ENCODE results near the gene TMF1. TPM values are rescaled to one million over a fixed set of nuclear protein-coding genes. Genes with fewer than 3 reads are reported as not detected.

The TMF1 gene
- total and polyA plus RNA-seq, 12 donors: 6.0 to 23.2 (median 20.1) TPM

GRCh38 chr3:68997887-68998286, 54.2 kb downstream of the TMF1 start:
- DNase-seq: no peak
- WGBS, 2 donors: 87 to 95% methylated on average over 6 of the region's 6 CpGs
- Histone ChIP-seq H3K36me3 (peaks cover 0 to 100% (median 24%) of the 10 kb centered on the region in 9 donors), H3K27me3 (no peaks in the 10 kb centered on the region), H3K4me1 (peaks cover 0 to 25% (median 0%) of the 10 kb centered on the region in 9 donors), H3K27ac (no peak overlapping the region), H3K9me3 (no peaks in the 10 kb centered on the region), H3K4me3 (no peak overlapping the region)
- ATAC-seq: no peak
- intact Hi-C loops (cut with DNase I): no loop called here
- peak in 2 of 9 donors; percentile 10 to 16 for TF ChIP-seq CTCF (IDR thresholded peaks at IDR 0.05)

- Histone ChIP-seq H3K27ac (no peak overlapping the region), H3K36me3 (peaks cover 0 to 99% (median 21%) of the 10 kb centered on the region in 9 donors), H3K4me1 (peaks cover 0 to 25% (median 0%) of the 10 kb centered on the region in 9 donors), H3K9me3 (no peaks in the 10 kb centered on the region), H3K27me3 (no peaks in the 10 kb centered on the region), H3K4me3 (no peak overlapping the region)
- intact Hi-C loops (cut with DNase I): no loop called here
- ATAC-seq (peak in 7 of 8 donors; percentile 17 to 84 (median 69)), DNase-seq (no peak)
- 49 to 59% methylated on average over 8 of the region's 8 CpGs for WGBS, 2 donors
- TF ChIP-seq CTCF (IDR thresholded peaks at IDR 0.05): no peak
These were observed 55.7 kb downstream of the TMF1 start for GRCh38 chr3:68996356-68996995.

- intact Hi-C loops (cut with DNase I): no loop called here
- Histone ChIP-seq H3K4me1 (no peaks in the 10 kb centered on the region), H3K27me3 (no peaks in the 10 kb centered on the region), H3K9me3 (no peaks in the 10 kb centered on the region), H3K27ac (no peak overlapping the region), H3K36me3 (peaks cover 0 to 98% (median 35%) of the 10 kb centered on the region in 9 donors), H3K4me3 (no peak overlapping the region)
- no peak for TF ChIP-seq CTCF (IDR thresholded peaks at IDR 0.05)
- no peak for ATAC-seq
- WGBS, 2 donors: 95 to 97% methylated on average over 4 of the region's 4 CpGs
- no peak for DNase-seq
These were observed 63.4 kb downstream of the TMF1 start for GRCh38 chr3:68988740-68989139.

GRCh38 chr3:68987322-68987721, 64.8 kb downstream of the TMF1 start:
- no peak overlapping the region for H3K4me3 ChIP-seq
- DNase-seq: no peak
- WGBS, 2 donors: 91 to 96% methylated on average over 6 of the region's 6 CpGs
- intact Hi-C loops (cut with DNase I): no loop called here
- no peak for ATAC-seq
- no peak overlapping the region for H3K27ac ChIP-seq
- no peak for TF ChIP-seq CTCF (IDR thresholded peaks at IDR 0.05)
- no peaks in the 10 kb centered on the region for H3K27me3 ChIP-seq
- no peaks in the 10 kb centered on the region for H3K4me1 ChIP-seq
- H3K36me3 ChIP-seq: peaks cover 0 to 98% (median 39%) of the 10 kb centered on the region in 9 donors
- no peaks in the 10 kb centered on the region for H3K9me3 ChIP-seq
